Measurements from ENCODE around the gene VWA5B1.

VWA5B1 gene

GRCh38 chr1:20322081-20322824, 31.6 kb downstream of the VWA5B1 start:
- DNase-seq (ENCODE audit: low spot score): no peak

- DNase-seq (ENCODE audit: low spot score): no peak
Observed at GRCh38 chr1:20322825-20323612, 32.3 kb downstream of the VWA5B1 start.

GRCh38 chr1:20323613-20323920, 32.9 kb downstream of the VWA5B1 start:
- DNase-seq (ENCODE audit: low spot score): no peak

- no peak for DNase-seq (ENCODE audit: low spot score)
Observed at GRCh38 chr1:20324704-20325406, 34.2 kb downstream of the VWA5B1 start.

- no peak for DNase-seq (ENCODE audit: low spot score)
Observed at GRCh38 chr1:20325407-20325843, 34.8 kb downstream of the VWA5B1 start.

GRCh38 chr1:20325844-20326420, 35.3 kb downstream of the VWA5B1 start:
- DNase-seq (ENCODE audit: low spot score): no peak

GRCh38 chr1:20327467-20327866, 36.8 kb downstream of the VWA5B1 start:
- no peak for DNase-seq (ENCODE audit: low spot score)

- DNase-seq (ENCODE audit: low spot score): no peak
Observed at GRCh38 chr1:20328201-20328600, 37.5 kb downstream of the VWA5B1 start.

- DNase-seq (ENCODE audit: low spot score): no peak
Observed at GRCh38 chr1:20329793-20330542, 39.3 kb downstream of the VWA5B1 start.

GRCh38 chr1:20334103-20334502, 43.4 kb downstream of the VWA5B1 start:
- no peak for DNase-seq (ENCODE audit: low spot score)

GRCh38 chr1:20336105-20336605, 45.5 kb downstream of the VWA5B1 start:
- no peak for DNase-seq (ENCODE audit: low spot score)

GRCh38 chr1:20337581-20337980, 46.9 kb downstream of the VWA5B1 start:
- DNase-seq (ENCODE audit: low spot score): no peak

GRCh38 chr1:20339811-20340457, 49.3 kb downstream of the VWA5B1 start:
- no peak for DNase-seq (ENCODE audit: low spot score)

GRCh38 chr1:20342294-20343148, 51.8 kb downstream of the VWA5B1 start:
- no peak for DNase-seq (ENCODE audit: low spot score)

GRCh38 chr1:20343149-20343937, 52.7 kb downstream of the VWA5B1 start:
- no peak for DNase-seq (ENCODE audit: low spot score)

GRCh38 chr1:20343938-20344302, 53.2 kb downstream of the VWA5B1 start:
- no peak for DNase-seq (ENCODE audit: low spot score)

GRCh38 chr1:20344738-20345137, 54.1 kb downstream of the VWA5B1 start:
- DNase-seq (ENCODE audit: low spot score): no peak

GRCh38 chr1:20345419-20345818, 54.7 kb downstream of the VWA5B1 start:
- no peak for DNase-seq (ENCODE audit: low spot score)

GRCh38 chr1:20346433-20346832, 55.8 kb downstream of the VWA5B1 start:
- DNase-seq (ENCODE audit: low spot score): no peak
